Mucosa of rectum (tissue), 2 donors: Measurements from ENCODE around the gene CTDSP1.

Experiments
- H3K27ac ChIP-seq, 2 donors: one replicate each; pipeline ENCODE4 v1.7.0; 2013; ENCODE audit warnings: inconsistent platforms in 2 of 2, low read depth in 2 of 2, low read length in 2 of 2
- H3K27me3 ChIP-seq, 2 donors: one replicate each; pipeline ENCODE4 v1.7.0; 2013; ENCODE audit warnings: low read length in 2 of 2; ENCODE audit not compliant: control insufficient read depth in 2 of 2, insufficient read depth in 2 of 2
- H3K36me3 ChIP-seq, 2 donors: one replicate each; pipeline ENCODE4 v1.7.0; 2013; ENCODE audit warnings: low read length in 2 of 2; ENCODE audit not compliant: control insufficient read depth in 2 of 2, insufficient read depth in 2 of 2
- H3K4me1 ChIP-seq, 2 donors: one replicate each; pipeline ENCODE4 v1.7.0; 2013; ENCODE audit warnings: low read length in 2 of 2, mild to moderate bottlenecking in 1 of 2; ENCODE audit not compliant: control insufficient read depth in 2 of 2, insufficient read depth in 2 of 2
- H3K4me3 ChIP-seq, 2 donors: one replicate each; pipeline ENCODE4 v1.7.0; 2013; ENCODE audit warnings: low read length in 2 of 2
- H3K9ac ChIP-seq, 2 donors: one replicate each; pipeline ENCODE4 v1.7.0; 2013; ENCODE audit warnings: low read length in 2 of 2, low read depth in 1 of 2, mild to moderate bottlenecking in 1 of 2
- H3K9me3 ChIP-seq, 2 donors: one replicate each; pipeline ENCODE4 v1.7.0; 2013; ENCODE audit warnings: low read length in 2 of 2; ENCODE audit not compliant: control insufficient read depth in 2 of 2
- donor health status: healthy.
- donor health status: Normal muscosa, but diverticular disease.

The CTDSP1 gene

GRCh38 chr2:218382785-218383184 is 16.9 kb upstream of the CTDSP1 start:
- H3K9me3 ChIP-seq, result no peaks in the 10 kb centered on the region
- H3K27me3 ChIP-seq, result peaks cover 0 to 2% of the 10 kb centered on the region in 2 donors
- H3K36me3 ChIP-seq, result no peaks in the 10 kb centered on the region
- peaks cover 2 to 6% of the 10 kb centered on the region in 2 donors for H3K4me1 ChIP-seq
- no peak overlapping the region for H3K27ac ChIP-seq
- no peak overlapping the region for H3K9ac ChIP-seq
- no peak overlapping the region for H3K4me3 ChIP-seq

DNA sequence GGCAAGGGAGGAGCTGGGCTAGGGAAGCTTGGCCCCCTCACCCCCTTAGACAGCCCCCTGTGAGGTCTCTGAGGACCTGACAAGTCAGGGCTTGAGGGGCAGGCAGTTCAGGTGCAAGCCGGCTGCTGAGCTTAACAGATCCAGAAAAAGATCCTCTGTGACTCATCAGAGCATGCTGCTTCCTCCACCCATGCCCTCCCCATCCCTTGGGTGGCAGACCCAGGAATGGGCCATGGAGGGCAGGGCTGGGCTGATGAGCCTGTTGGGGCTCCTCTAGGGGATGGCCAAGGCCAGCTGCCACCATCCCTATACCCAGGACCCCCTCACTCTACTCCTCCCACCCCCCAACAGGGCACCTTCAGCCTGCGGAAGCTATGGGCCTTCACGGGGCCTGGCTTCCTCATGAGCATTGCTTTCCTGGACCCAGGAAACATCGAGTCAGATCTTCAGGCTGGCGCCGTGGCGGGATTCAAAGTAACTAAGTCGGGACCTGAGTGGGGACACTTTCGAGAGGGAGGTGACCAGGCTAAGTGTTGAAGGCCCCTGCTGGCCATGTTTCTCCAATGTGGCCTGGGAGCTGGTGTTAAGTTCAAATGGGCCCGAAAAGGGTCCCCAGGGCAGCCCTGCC is 15.7 kb upstream of the CTDSP1 start:
- no peak overlapping the region for H3K4me3 ChIP-seq
- peaks cover 4 to 7% of the 10 kb centered on the region in 2 donors for H3K4me1 ChIP-seq
- no peak overlapping the region for H3K9ac ChIP-seq
- H3K36me3 ChIP-seq, result no peaks in the 10 kb centered on the region
- H3K9me3 ChIP-seq, result no peaks in the 10 kb centered on the region
- peaks cover 0 to 2% of the 10 kb centered on the region in 2 donors for H3K27me3 ChIP-seq
- no peak overlapping the region for H3K27ac ChIP-seq

GRCh38 chr2:218384975-218385374 is 14.7 kb upstream of the CTDSP1 start:
- Histone ChIP-seq H3K36me3 (no peaks in the 10 kb centered on the region), H3K4me1 (peaks cover 4 to 7% of the 10 kb centered on the region in 2 donors), H3K27ac (no peak overlapping the region), H3K4me3 (no peak overlapping the region), H3K9me3 (no peaks in the 10 kb centered on the region), H3K9ac (no peak overlapping the region), H3K27me3 (peaks cover 0 to 2% of the 10 kb centered on the region in 2 donors)

DNA sequence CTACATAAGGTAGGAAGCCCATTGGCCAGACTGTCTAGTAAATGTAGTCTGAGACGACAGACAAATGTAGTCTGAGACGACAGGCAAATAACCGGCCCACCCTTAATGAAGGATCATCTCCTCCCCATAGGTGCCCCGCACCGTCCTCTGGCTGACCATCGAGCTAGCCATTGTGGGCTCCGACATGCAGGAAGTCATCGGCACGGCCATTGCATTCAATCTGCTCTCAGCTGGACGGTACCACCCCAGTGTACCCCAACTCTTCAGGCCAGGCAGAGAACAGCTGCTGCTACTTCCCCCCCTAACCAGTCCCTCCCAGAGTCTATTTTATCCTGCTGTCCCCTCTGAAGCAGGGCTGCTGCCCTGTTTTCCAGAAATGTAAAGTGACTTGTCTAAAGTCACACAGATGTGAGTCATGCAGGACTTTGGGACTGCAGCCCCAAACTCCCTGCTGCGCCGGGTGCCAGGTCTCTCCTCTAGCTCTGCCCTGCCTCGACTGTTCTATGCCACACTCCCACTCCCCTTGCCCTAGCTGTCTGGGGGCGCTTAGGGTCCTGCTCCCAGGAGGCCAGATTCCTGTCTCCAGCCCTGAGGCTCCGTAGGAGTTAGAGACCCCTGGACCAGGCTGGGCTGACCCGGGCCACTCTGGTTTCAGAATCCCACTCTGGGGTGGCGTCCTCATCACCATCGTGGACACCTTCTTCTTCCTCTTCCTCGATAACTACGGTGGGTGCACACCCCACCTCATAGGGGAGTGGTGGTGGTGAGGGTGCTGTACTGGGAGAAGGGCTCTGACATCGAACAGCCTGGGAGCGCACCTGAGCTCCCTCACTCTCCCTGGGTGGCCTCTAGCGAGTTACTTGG is 12.9 kb upstream of the CTDSP1 start:
- peak overlapping the region in 1 of 2 donors; percentile 71 for H3K9ac ChIP-seq
- H3K9me3 ChIP-seq, result no peaks in the 10 kb centered on the region
- peak overlapping the region; percentile 74 to 80 for H3K4me3 ChIP-seq
- H3K27ac ChIP-seq, result peak overlapping the region; percentile 78 to 84
- no peaks in the 10 kb centered on the region for H3K36me3 ChIP-seq
- H3K4me1 ChIP-seq, result peaks cover 4 to 7% of the 10 kb centered on the region in 2 donors
- peaks cover 0 to 2% of the 10 kb centered on the region in 2 donors for H3K27me3 ChIP-seq

GRCh38 chr2:218387369-218388194 is 12.1 kb upstream of the CTDSP1 start:
- H3K27ac ChIP-seq, result peak overlapping the region; percentile 78 to 84
- peak overlapping the region; percentile 60 to 71 for H3K9ac ChIP-seq
- peak overlapping the region; percentile 74 to 80 for H3K4me3 ChIP-seq
- peaks cover 4 to 7% of the 10 kb centered on the region in 2 donors for H3K4me1 ChIP-seq
- H3K36me3 ChIP-seq, result no peaks in the 10 kb centered on the region
- no peaks in the 10 kb centered on the region for H3K27me3 ChIP-seq
- no peaks in the 10 kb centered on the region for H3K9me3 ChIP-seq

DNA sequence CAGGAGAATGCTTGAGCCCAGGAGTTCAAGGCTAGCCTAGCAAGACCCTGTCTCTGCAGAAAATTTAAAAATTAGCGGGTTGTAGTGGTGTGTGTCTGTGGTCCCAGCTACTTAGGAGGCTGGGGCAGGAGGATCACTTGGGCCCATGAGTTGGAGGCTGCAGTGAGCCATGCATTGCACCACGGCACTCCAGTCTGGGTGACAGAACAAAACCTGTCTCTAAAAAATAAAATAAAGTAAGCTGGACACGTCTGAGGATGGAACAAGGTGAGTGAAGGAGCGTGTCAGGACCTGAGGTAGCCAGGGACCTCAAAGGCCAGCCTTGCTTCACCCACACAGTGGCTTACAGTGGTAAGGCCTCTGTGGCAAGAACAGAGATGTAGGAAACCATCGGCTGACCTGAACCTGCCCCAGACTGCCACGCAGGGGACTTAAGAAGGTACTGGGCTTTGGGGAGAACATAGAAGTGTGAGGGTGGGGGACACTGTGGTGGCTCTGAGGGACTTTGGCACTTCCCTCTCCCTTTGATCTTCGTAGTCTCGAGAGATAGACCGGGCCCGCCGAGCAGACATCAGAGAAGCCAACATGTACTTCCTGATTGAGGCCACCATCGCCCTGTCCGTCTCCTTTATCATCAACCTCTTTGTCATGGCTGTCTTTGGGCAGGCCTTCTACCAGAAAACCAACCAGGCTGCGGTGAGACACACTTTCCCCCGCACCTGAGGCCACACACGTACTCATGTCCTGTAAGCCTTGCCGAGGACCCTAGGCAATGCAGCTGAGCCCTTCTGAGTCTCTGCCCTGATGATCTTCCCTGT is 10.1 kb upstream of the CTDSP1 start:
- Histone ChIP-seq H3K4me1 (peaks cover 10 to 14% of the 10 kb centered on the region in 2 donors), H3K27me3 (no peaks in the 10 kb centered on the region), H3K9me3 (no peaks in the 10 kb centered on the region), H3K27ac (no peak overlapping the region), H3K9ac (no peak overlapping the region), H3K36me3 (no peaks in the 10 kb centered on the region), H3K4me3 (no peak overlapping the region)

- Histone ChIP-seq H3K4me3 (no peak overlapping the region), H3K27me3 (no peaks in the 10 kb centered on the region), H3K4me1 (peaks cover 19 to 25% of the 10 kb centered on the region in 2 donors), H3K36me3 (no peaks in the 10 kb centered on the region), H3K9me3 (no peaks in the 10 kb centered on the region), H3K27ac (no peak overlapping the region), H3K9ac (no peak overlapping the region)
Measured at GRCh38 chr2:218391202-218391601, 8.5 kb upstream of the CTDSP1 start.

- Histone ChIP-seq H3K27ac (no peak overlapping the region), H3K4me3 (no peak overlapping the region), H3K9me3 (no peaks in the 10 kb centered on the region), H3K9ac (no peak overlapping the region), H3K36me3 (no peaks in the 10 kb centered on the region), H3K27me3 (no peaks in the 10 kb centered on the region), H3K4me1 (peaks cover 28 to 33% of the 10 kb centered on the region in 2 donors)
Measured at GRCh38 chr2:218392459-218392858, 7.2 kb upstream of the CTDSP1 start.

DNA sequence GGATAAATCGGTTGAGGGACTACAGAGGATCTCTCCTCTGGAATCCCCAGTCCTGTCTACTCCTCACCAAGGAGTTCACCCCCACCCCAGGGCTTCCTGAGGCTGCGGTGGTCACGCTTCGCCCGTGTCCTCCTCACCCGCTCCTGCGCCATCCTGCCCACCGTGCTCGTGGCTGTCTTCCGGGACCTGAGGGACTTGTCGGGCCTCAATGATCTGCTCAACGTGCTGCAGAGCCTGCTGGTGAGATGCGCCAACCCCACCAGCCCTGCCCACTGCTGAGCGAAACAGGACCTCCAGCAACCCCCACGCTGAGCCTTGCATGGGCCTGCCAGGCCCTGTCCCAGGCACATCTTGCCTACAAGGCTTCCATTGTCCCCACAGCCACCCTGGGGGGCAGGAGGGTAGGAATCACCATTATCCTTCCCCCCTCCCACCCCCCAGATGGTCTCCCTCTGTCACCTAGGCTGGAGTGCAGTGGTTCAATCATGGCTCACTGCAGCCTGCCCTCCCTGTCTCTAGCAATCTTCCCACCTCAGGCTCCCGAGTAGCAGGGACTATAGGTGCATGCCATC is 6.7 kb upstream of the CTDSP1 start:
- Histone ChIP-seq H3K9ac (no peak overlapping the region), H3K36me3 (no peaks in the 10 kb centered on the region), H3K27me3 (no peaks in the 10 kb centered on the region), H3K27ac (no peak overlapping the region), H3K4me3 (no peak overlapping the region), H3K4me1 (peaks cover 30 to 34% of the 10 kb centered on the region in 2 donors), H3K9me3 (no peaks in the 10 kb centered on the region)
